ENCODE data around the gene LRP5.
A peak's percentile ranks its signal among the peaks of the same experiment; 100 is the strongest.

The LRP5 gene

GRCh38 chr11:68377389-68377795 lies 65.0 kb downstream of the LRP5 start:
- H3K4me1 ChIP-seq (ENCODE audit: control insufficient read depth, insufficient read depth, low read depth, low read length): peaks cover 52% of the 10 kb centered on the region
- no peak overlapping the region for H2BK15ac ChIP-seq (ENCODE audit: low read depth, poor library complexity, severe bottlenecking)
- peaks cover 0 to 24% of the 10 kb centered on the region in 2 experiments for H3K36me3 ChIP-seq (ENCODE audit: control insufficient read depth in 1 of 2, insufficient read depth in 2 of 2, low read depth in 1 of 2, low read length in 2 of 2)
- H4K8ac ChIP-seq (ENCODE audit: low read length): no peak overlapping the region
- no peak for DNase-seq
- H2AK5ac ChIP-seq (ENCODE audit: low read length, severe bottlenecking): no peak overlapping the region
- peak overlapping the region; percentile 0 for H2BK120ac ChIP-seq (ENCODE audit: low read depth, low read length)
- H3K27me3 ChIP-seq (ENCODE audit: control insufficient read depth in 1 of 2, insufficient read depth in 1 of 2, low read length in 2 of 2): no peaks in the 10 kb centered on the region
- peak overlapping the region in 1 of 2 experiments; percentile 47 for H2BK12ac ChIP-seq (ENCODE audit: low read length in 2 of 2)
- H3K9ac ChIP-seq (ENCODE audit: low read length): no peak overlapping the region
- no peak overlapping the region for H3K4ac ChIP-seq (ENCODE audit: low read depth in 1 of 2, low read length in 2 of 2)
- no peak overlapping the region for H3K4me3 ChIP-seq (ENCODE audit: insufficient read depth in 1 of 2, low read depth in 1 of 2, low read length in 2 of 2)
- peak overlapping the region in 1 of 2 experiments; percentile 19 for H3K14ac ChIP-seq (ENCODE audit: low read length in 2 of 2)
- no peak overlapping the region for H3K23ac ChIP-seq (ENCODE audit: low read length in 2 of 2)
- no peaks in the 10 kb centered on the region for H3K9me3 ChIP-seq (ENCODE audit: control insufficient read depth, low read length)
- 94% methylated on average over 12 of the region's 12 CpGs for WGBS
- no peak overlapping the region for H2AFZ ChIP-seq (ENCODE audit: low read depth, low read length)
- H4K91ac ChIP-seq (ENCODE audit: low read length): peak overlapping the region; percentile 8
- H3K4me2 ChIP-seq (ENCODE audit: low read length, poor library complexity, severe bottlenecking): no peak overlapping the region
- H2BK5ac ChIP-seq (ENCODE audit: low read depth, low read length, poor library complexity, severe bottlenecking): no peak overlapping the region
- H3K27ac ChIP-seq (ENCODE audit: low read length, poor library complexity, severe bottlenecking): no peak overlapping the region
- H3K79me1 ChIP-seq (replicated peaks; ENCODE audit: low read length, poor library complexity, severe bottlenecking): peaks cover 11% of the 10 kb centered on the region
- peak overlapping the region in 1 of 2 experiments; percentile 31 for H3K18ac ChIP-seq (ENCODE audit: low read depth in 1 of 2, low read length in 2 of 2)

GRCh38 chr11:68379206-68379605 lies 66.8 kb downstream of the LRP5 start:
- Histone ChIP-seq H2AFZ (ENCODE audit: low read depth, low read length) (no peak overlapping the region), H3K23ac (ENCODE audit: low read length in 2 of 2) (no peak overlapping the region), H2AK5ac (ENCODE audit: low read length, severe bottlenecking) (no peak overlapping the region), H3K27ac (ENCODE audit: low read length, poor library complexity, severe bottlenecking) (no peak overlapping the region), H3K27me3 (ENCODE audit: control insufficient read depth in 1 of 2, insufficient read depth in 1 of 2, low read length in 2 of 2) (no peaks in the 10 kb centered on the region), H3K4me3 (ENCODE audit: insufficient read depth in 1 of 2, low read depth in 1 of 2, low read length in 2 of 2) (no peak overlapping the region), H4K8ac (ENCODE audit: low read length) (peak overlapping the region; percentile 8), H3K79me1 (replicated peaks; ENCODE audit: low read length, poor library complexity, severe bottlenecking) (peaks cover 16% of the 10 kb centered on the region), H2BK120ac (ENCODE audit: low read depth, low read length) (peak overlapping the region; percentile 64), H2BK5ac (ENCODE audit: low read depth, low read length, poor library complexity, severe bottlenecking) (no peak overlapping the region), H3K9ac (ENCODE audit: low read length) (no peak overlapping the region), H3K36me3 (ENCODE audit: control insufficient read depth in 1 of 2, insufficient read depth in 2 of 2, low read depth in 1 of 2, low read length in 2 of 2) (peaks cover 0 to 24% of the 10 kb centered on the region in 2 experiments), H4K91ac (ENCODE audit: low read length) (peak overlapping the region; percentile 25), H2BK15ac (ENCODE audit: low read depth, poor library complexity, severe bottlenecking) (no peak overlapping the region), H3K4me2 (ENCODE audit: low read length, poor library complexity, severe bottlenecking) (no peak overlapping the region), H3K4ac (ENCODE audit: low read depth in 1 of 2, low read length in 2 of 2) (no peak overlapping the region), H3K14ac (ENCODE audit: low read length in 2 of 2) (no peak overlapping the region), H3K9me3 (ENCODE audit: control insufficient read depth, low read length) (no peaks in the 10 kb centered on the region), H3K18ac (ENCODE audit: low read depth in 1 of 2, low read length in 2 of 2) (no peak overlapping the region), H3K4me1 (ENCODE audit: control insufficient read depth, insufficient read depth, low read depth, low read length) (peaks cover 38% of the 10 kb centered on the region), H2BK12ac (ENCODE audit: low read length in 2 of 2) (peak overlapping the region in 1 of 2 experiments; percentile 8)
- 25% methylated on average over 9 of the region's 11 CpGs for WGBS
- DNase-seq: peak; percentile 40

- Histone ChIP-seq H2AK5ac (ENCODE audit: low read length, severe bottlenecking) (peak overlapping the region; percentile 47), H3K9me3 (ENCODE audit: control insufficient read depth, low read length) (no peaks in the 10 kb centered on the region), H3K27me3 (ENCODE audit: control insufficient read depth in 1 of 2, insufficient read depth in 1 of 2, low read length in 2 of 2) (no peaks in the 10 kb centered on the region), H3K23ac (ENCODE audit: low read length in 2 of 2) (peak overlapping the region in 1 of 2 experiments; percentile 34), H3K4me3 (ENCODE audit: insufficient read depth in 1 of 2, low read depth in 1 of 2, low read length in 2 of 2) (peak overlapping the region in 1 of 2 experiments; percentile 64), H2BK15ac (ENCODE audit: low read depth, poor library complexity, severe bottlenecking) (no peak overlapping the region), H3K27ac (ENCODE audit: low read length, poor library complexity, severe bottlenecking) (peak overlapping the region; percentile 55), H3K9ac (ENCODE audit: low read length) (peak overlapping the region; percentile 2), H3K18ac (ENCODE audit: low read depth in 1 of 2, low read length in 2 of 2) (peak overlapping the region; percentile 83 to 94), H2BK5ac (ENCODE audit: low read depth, low read length, poor library complexity, severe bottlenecking) (no peak overlapping the region), H2AFZ (ENCODE audit: low read depth, low read length) (no peak overlapping the region), H3K4me2 (ENCODE audit: low read length, poor library complexity, severe bottlenecking) (peak overlapping the region; percentile 37), H3K79me1 (replicated peaks; ENCODE audit: low read length, poor library complexity, severe bottlenecking) (peaks cover 28% of the 10 kb centered on the region), H3K4ac (ENCODE audit: low read depth in 1 of 2, low read length in 2 of 2) (peak overlapping the region; percentile 77 to 78), H4K8ac (ENCODE audit: low read length) (peak overlapping the region; percentile 29), H3K4me1 (ENCODE audit: control insufficient read depth, insufficient read depth, low read depth, low read length) (peaks cover 31% of the 10 kb centered on the region), H3K14ac (ENCODE audit: low read length in 2 of 2) (peak overlapping the region in 1 of 2 experiments; percentile 76), H3K36me3 (ENCODE audit: control insufficient read depth in 1 of 2, insufficient read depth in 2 of 2, low read depth in 1 of 2, low read length in 2 of 2) (peaks cover 0 to 21% of the 10 kb centered on the region in 2 experiments), H4K91ac (ENCODE audit: low read length) (peak overlapping the region; percentile 94), H2BK120ac (ENCODE audit: low read depth, low read length) (peak overlapping the region; percentile 36), H2BK12ac (ENCODE audit: low read length in 2 of 2) (peak overlapping the region; percentile 84 to 89)
- DNase-seq: peak; percentile 62
- 69% methylated on average over 23 of the region's 26 CpGs for whole genome bisulfite sequencing
Observed at GRCh38 chr11:68380786-68381622, 68.6 kb downstream of the LRP5 start.

GRCh38 chr11:68381716-68382115 lies 69.3 kb downstream of the LRP5 start:
- Histone ChIP-seq H3K27me3 (ENCODE audit: control insufficient read depth in 1 of 2, insufficient read depth in 1 of 2, low read length in 2 of 2) (no peaks in the 10 kb centered on the region), H3K4ac (ENCODE audit: low read depth in 1 of 2, low read length in 2 of 2) (peak overlapping the region; percentile 51 to 67), H2BK5ac (ENCODE audit: low read depth, low read length, poor library complexity, severe bottlenecking) (no peak overlapping the region), H2BK15ac (ENCODE audit: low read depth, poor library complexity, severe bottlenecking) (peak overlapping the region; percentile 50), H2BK120ac (ENCODE audit: low read depth, low read length) (peak overlapping the region; percentile 75), H3K27ac (ENCODE audit: low read length, poor library complexity, severe bottlenecking) (no peak overlapping the region), H2AFZ (ENCODE audit: low read depth, low read length) (no peak overlapping the region), H4K8ac (ENCODE audit: low read length) (peak overlapping the region; percentile 57), H3K4me1 (ENCODE audit: control insufficient read depth, insufficient read depth, low read depth, low read length) (peaks cover 31% of the 10 kb centered on the region), H3K4me2 (ENCODE audit: low read length, poor library complexity, severe bottlenecking) (no peak overlapping the region), H3K79me1 (replicated peaks; ENCODE audit: low read length, poor library complexity, severe bottlenecking) (peaks cover 30% of the 10 kb centered on the region), H3K4me3 (ENCODE audit: insufficient read depth in 1 of 2, low read depth in 1 of 2, low read length in 2 of 2) (peak overlapping the region in 1 of 2 experiments; percentile 64), H3K9ac (ENCODE audit: low read length) (peak overlapping the region; percentile 2), H3K14ac (ENCODE audit: low read length in 2 of 2) (peak overlapping the region in 1 of 2 experiments; percentile 85), H3K36me3 (ENCODE audit: control insufficient read depth in 1 of 2, insufficient read depth in 2 of 2, low read depth in 1 of 2, low read length in 2 of 2) (peaks cover 0 to 28% of the 10 kb centered on the region in 2 experiments), H3K23ac (ENCODE audit: low read length in 2 of 2) (no peak overlapping the region), H4K91ac (ENCODE audit: low read length) (peak overlapping the region; percentile 95), H3K9me3 (ENCODE audit: control insufficient read depth, low read length) (no peaks in the 10 kb centered on the region), H2BK12ac (ENCODE audit: low read length in 2 of 2) (peak overlapping the region; percentile 48 to 86), H3K18ac (ENCODE audit: low read depth in 1 of 2, low read length in 2 of 2) (peak overlapping the region; percentile 70 to 71), H2AK5ac (ENCODE audit: low read length, severe bottlenecking) (no peak overlapping the region)
- 66% methylated on average over 4 of the region's 4 CpGs for WGBS
- DNase-seq: no peak
